ENCODE data around the gene LMTK3. TPM values are rescaled to one million over a fixed set of nuclear protein-coding genes. Genes with fewer than 3 reads are reported as not detected.

LMTK3 gene
- total RNA-seq, 1 donor from 2014 or later, result 21.3 TPM

DNA sequence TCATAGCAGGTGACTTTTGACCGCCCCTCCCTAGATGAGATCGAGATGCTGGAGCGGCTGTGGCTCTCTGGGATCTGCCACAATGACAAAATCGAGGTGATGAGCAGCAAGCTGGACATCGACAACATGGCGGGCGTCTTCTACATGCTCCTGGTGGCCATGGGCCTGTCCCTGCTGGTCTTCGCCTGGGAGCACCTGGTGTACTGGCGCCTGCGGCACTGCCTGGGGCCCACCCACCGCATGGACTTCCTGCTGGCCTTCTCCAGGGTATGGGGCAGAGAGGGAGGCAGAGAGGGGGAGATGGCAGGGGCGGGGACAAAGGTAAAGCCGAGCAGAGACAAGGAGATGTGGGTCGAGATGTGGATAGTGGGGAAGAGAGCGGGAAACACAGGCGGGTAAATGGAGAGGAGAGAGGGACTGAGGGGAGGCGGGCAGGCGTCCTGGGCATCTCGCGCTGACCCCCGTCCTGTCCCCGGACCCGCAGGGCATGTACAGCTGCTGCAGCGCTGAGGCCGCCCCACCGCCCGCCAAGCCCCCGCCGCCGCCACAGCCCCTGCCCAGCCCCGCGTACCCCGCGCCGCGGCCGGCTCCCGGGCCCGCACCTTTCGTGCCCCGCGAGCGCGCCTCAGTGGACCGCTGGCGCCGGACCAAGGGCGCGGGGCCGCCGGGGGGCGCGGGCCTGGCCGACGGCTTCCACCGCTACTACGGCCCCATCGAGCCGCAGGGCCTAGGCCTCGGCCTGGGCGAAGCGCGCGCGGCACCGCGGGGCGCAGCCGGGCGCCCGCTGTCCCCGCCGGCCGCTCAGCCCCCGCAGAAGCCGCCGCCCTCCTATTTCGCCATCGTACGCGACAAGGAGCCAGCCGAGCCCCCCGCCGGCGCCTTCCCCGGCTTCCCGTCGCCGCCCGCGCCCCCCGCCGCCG, 69.3 kb downstream of the LMTK3 start:
- TF ChIP-seq, protein P1, sequence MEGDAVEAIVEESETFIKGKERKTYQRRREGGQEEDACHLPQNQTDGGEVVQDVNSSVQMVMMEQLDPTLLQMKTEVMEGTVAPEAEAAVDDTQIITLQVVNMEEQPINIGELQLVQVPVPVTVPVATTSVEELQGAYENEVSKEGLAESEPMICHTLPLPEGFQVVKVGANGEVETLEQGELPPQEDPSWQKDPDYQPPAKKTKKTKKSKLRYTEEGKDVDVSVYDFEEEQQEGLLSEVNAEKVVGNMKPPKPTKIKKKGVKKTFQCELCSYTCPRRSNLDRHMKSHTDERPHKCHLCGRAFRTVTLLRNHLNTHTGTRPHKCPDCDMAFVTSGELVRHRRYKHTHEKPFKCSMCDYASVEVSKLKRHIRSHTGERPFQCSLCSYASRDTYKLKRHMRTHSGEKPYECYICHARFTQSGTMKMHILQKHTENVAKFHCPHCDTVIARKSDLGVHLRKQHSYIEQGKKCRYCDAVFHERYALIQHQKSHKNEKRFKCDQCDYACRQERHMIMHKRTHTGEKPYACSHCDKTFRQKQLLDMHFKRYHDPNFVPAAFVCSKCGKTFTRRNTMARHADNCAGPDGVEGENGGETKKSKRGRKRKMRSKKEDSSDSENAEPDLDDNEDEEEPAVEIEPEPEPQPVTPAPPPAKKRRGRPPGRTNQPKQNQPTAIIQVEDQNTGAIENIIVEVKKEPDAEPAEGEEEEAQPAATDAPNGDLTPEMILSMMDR (IDR thresholded peaks at IDR 0.05; ENCODE audit: unreplicated experiment), result no peak
- no peak overlapping the region for H3K4me3 Mint-ChIP-seq
- H3K27ac Mint-ChIP-seq, result no peak overlapping the region
- H3K9me3 Mint-ChIP-seq, result no peaks in the 10 kb centered on the region
- no peak for DNase-seq (ENCODE audit: low spot score in 2 of 2, unreplicated experiment in 2 of 2)
- H3K27me3 Mint-ChIP-seq (ENCODE audit: low read depth), result no peaks in the 10 kb centered on the region
- peaks cover 10% of the 10 kb centered on the region for H3K36me3 Mint-ChIP-seq
- H3K4me1 Mint-ChIP-seq, result peaks cover 16% of the 10 kb centered on the region

DNA sequence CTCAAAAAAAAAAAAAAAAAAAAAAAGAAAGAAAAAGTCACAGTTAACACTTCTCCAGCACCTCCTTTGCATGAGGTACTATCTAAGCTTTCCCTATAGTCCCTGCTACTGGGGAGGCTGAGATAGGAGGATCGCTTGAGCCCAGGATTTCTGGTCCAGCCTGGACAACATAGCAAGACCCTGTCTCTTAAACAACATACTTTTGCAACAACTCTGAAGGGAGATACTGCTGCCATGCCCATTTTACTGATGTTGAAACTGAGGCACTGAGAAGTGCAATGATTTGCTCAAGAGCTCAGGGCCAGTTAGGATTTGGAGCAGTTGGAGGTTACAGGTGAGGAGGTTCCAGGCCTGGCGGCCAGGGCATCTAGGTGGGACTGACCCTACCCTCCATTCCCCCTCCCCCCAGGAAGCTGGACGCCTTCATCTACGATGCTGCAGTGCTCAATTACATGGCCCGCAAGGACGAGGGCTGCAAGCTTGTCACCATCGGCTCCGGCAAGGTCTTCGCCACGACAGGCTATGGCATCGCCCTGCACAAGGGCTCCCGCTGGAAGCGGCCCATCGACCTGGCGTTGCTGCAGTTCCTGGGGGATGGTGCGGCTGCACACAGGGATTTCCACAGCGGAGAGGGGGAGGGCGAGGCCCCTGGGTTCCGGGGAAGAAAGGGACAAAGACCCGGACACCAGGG, 70.1 kb downstream of the LMTK3 start:
- H3K36me3 Mint-ChIP-seq, result peaks cover 10% of the 10 kb centered on the region
- H3K27ac Mint-ChIP-seq, result no peak overlapping the region
- peaks cover 15% of the 10 kb centered on the region for H3K4me1 Mint-ChIP-seq
- H3K4me3 Mint-ChIP-seq, result no peak overlapping the region
- DNase-seq (ENCODE audit: low spot score in 2 of 2, unreplicated experiment in 2 of 2), result no peak
- no peaks in the 10 kb centered on the region for H3K27me3 Mint-ChIP-seq (ENCODE audit: low read depth)
- TF ChIP-seq, protein P1 (IDR thresholded peaks at IDR 0.05; ENCODE audit: unreplicated experiment), result no peak
- H3K9me3 Mint-ChIP-seq, result no peaks in the 10 kb centered on the region

DNA sequence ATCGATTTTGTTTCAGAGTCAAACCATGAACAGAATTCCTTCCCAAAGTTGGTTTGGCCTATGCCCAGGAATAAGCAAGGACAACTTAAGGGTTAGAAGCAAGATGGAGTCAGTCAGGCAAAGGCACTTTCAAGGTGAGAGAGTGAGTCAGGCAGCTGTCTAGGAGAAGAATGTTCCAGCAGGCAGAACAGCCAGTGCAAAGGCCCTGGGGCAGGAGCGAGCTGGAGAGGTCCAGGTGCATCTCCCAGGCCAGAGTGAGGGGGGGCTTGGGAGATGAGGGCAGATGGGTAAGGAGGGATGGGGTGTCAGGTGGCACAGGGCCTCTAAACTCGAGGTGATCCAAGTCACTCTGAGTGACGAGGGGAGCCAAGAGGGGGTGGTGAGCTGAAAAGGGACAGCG, 75.0 kb downstream of the LMTK3 start:
- no peaks in the 10 kb centered on the region for H3K9me3 Mint-ChIP-seq
- H3K27me3 Mint-ChIP-seq (ENCODE audit: low read depth), result no peaks in the 10 kb centered on the region
- H3K4me3 Mint-ChIP-seq, result no peak overlapping the region

More for the DNA sequence above, 75.0 kb downstream of the LMTK3 start:
- no peak overlapping the region for H3K27ac Mint-ChIP-seq
- H3K4me1 Mint-ChIP-seq, result no peaks in the 10 kb centered on the region
- DNase-seq (ENCODE audit: low spot score in 2 of 2, unreplicated experiment in 2 of 2), result no peak
- TF ChIP-seq, protein P1 (IDR thresholded peaks at IDR 0.05; ENCODE audit: unreplicated experiment), result no peak
- H3K36me3 Mint-ChIP-seq, result peaks cover 3% of the 10 kb centered on the region

Other genes starting within 250 kb of the LMTK3 start
- 3.7 to 4.4 TPM (median 3.9 TPM) in 3 replicates for gene ZNF114, start 241.8 kb downstream of the LMTK3 start, total RNA-seq
- gene EMP3, start 186.3 kb downstream of the LMTK3 start, total RNA-seq, result 50.2 to 57.3 TPM (median 52.5 TPM) in 3 replicates
- 8.2 to 11.7 TPM (median 8.6 TPM) in 3 replicates for gene TMEM143, start 147.9 kb downstream of the LMTK3 start, total RNA-seq
- not detected in 3 replicates for gene SYNGR4, start 147.5 kb downstream of the LMTK3 start, total RNA-seq
- gene KDELR1, start 120.3 kb downstream of the LMTK3 start, total RNA-seq, result 255 to 262 TPM (median 260 TPM) in 3 replicates
- 14.5 to 15.8 TPM (median 15.7 TPM) in 3 replicates for gene GRIN2D, start 118.2 kb downstream of the LMTK3 start, total RNA-seq
- gene GRWD1, start 65.9 kb downstream of the LMTK3 start, total RNA-seq, result 34.0 to 36.5 TPM (median 36.2 TPM) in 3 replicates
- 2.7 to 2.8 TPM (median 2.8 TPM) in 3 replicates for gene KCNJ14, start 56.3 kb downstream of the LMTK3 start, total RNA-seq
- gene CYTH2, start 42.5 kb downstream of the LMTK3 start, total RNA-seq, result 184 to 196 TPM (median 190 TPM) in 3 replicates
- 0.64 to 0.79 TPM (median 0.74 TPM) in 3 replicates for gene SULT2B1, start 40.3 kb upstream of the LMTK3 start, total RNA-seq
- gene SPACA4, start 94.9 kb upstream of the LMTK3 start, total RNA-seq, result not detected in 3 replicates
- 2.5 to 3.9 TPM (median 3.7 TPM) in 3 replicates for gene FAM83E, start 103.2 kb upstream of the LMTK3 start, total RNA-seq
- 1,586 to 1,657 TPM (median 1,644 TPM) in 3 replicates for gene RPL18, start 107.3 kb upstream of the LMTK3 start, total RNA-seq
- 25.3 to 28.6 TPM (median 27.7 TPM) in 3 replicates for gene SPHK2, start 107.7 kb upstream of the LMTK3 start, total RNA-seq
- 11.5 to 13.2 TPM (median 13.1 TPM) in 3 replicates for gene DBP, start 125.5 kb upstream of the LMTK3 start, total RNA-seq
- 48.2 to 55.0 TPM (median 53.1 TPM) in 3 replicates for gene CA11, start 134.4 kb upstream of the LMTK3 start, total RNA-seq
- 6.8 to 7.3 TPM (median 7.1 TPM) in 3 replicates for gene NTN5, start 161.2 kb upstream of the LMTK3 start, total RNA-seq
- 0.20 TPM in 1 of 3 replicates, not detected in the others for gene FUT2, start 184.1 kb upstream of the LMTK3 start, total RNA-seq
- gene MAMSTR, start 207.9 kb upstream of the LMTK3 start, total RNA-seq, result 5.8 to 6.5 TPM (median 6.0 TPM) in 3 replicates
- 1.4 to 2.1 TPM (median 1.5 TPM) in 3 replicates for gene RASIP1, start 228.8 kb upstream of the LMTK3 start, total RNA-seq
- gene IZUMO1, start 235.1 kb upstream of the LMTK3 start, total RNA-seq, result 0.45 to 0.80 TPM (median 0.49 TPM) in 3 replicates
- gene FUT1, start 240.8 kb upstream of the LMTK3 start, total RNA-seq, result 3.5 to 4.4 TPM (median 4.3 TPM) in 3 replicates
- not detected in 3 replicates for gene FGF21, start 243.7 kb upstream of the LMTK3 start, total RNA-seq

Measured in mesothelial cell of epicardium (in vitro differentiated cells).